Stimulated activated CD4-positive, alpha-beta T cell treated with anti-CD3 and anti-CD28 coated beads, Interleukin-1b, Interleukin-23, amount 100 ng/mL, for 4 hours (primary cell): ENCODE results near the gene EIF2B2.

ENCODE experiments used
- DNase-seq, 2 donors: peaks; one replicate each; pipeline ENCODE4 v3.0.0-alpha.2; 2020; ENCODE audit warnings: low read depth in 2 of 2

Gene EIF2B2

DNA sequence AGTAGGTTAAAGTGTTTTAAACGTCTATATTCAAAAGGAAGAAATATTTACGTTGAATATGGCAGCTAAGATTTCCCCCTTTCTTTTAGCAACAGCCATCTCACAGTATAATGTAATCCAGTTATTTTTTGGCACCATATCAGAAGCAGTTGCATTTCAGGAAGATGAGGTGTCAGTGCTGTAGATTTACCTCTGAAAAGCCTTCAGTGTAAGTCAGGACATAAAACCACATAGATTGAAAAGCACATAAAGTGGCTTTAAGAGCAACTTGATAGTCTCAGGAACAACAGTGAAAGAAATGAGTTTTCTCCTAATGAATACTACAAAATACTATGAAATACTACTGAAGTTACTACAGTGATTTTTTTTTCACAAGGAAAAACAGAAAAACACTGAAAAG, 41.6 kb downstream of the EIF2B2 start:
- DNase-seq: no peak

DNA sequence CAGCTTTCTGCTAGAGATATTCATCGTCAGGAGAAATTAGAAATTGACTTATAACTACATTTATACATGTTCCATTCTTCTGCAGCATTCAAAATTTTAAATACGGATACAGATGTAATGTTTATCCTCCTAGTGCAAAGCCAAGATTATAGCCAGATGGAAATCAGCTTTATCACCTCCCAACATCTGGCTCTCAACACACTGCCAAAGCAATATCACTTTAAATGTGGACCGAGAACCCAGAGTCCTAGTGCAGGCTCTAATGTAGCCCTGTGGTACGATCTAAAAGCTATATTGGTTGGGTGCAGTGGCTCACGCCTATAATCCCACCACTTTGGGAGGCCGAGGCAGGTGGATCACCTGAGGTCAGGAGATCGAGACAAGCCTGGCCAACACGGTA, 42.0 kb downstream of the EIF2B2 start:
- no peak for DNase-seq

DNA sequence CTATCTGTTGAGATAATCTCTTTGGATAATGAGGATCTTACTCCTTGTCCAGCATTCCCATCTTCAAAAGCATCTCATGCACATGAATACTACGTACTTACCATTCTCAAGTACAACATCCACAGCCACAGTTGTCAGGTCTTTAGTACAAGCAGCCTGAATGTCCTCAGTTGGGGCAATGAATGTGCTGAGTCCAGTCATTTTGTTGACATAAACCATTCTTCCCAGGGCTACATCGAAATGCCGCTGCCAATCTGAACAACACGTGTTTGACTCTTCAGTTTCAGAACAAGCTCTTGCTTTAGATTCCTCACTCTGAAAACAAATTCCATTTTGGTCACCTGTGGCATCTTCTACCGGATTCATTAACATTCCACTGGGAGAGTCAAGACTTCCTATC, 43.6 kb downstream of the EIF2B2 start:
- no peak for DNase-seq

DNA sequence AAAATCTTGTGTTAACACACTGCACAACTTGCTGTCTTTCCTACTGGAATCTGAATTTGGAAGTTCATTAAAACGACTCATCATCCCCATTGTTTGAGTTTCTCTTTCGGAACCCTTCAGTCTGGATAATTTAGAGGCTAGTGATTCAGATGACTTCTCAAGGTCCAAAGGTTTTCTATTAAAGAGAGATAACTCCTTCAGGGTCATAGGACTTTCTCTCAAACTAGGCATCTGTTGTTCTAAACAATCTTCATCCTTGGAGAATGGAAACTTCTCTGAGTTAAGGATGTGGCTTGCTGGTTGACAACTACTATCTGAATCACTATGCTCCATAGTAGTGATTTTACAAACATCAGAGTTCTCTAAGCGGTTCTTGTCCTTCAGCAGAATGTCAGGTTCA, 44.2 kb downstream of the EIF2B2 start:
- DNase-seq: no peak

DNA sequence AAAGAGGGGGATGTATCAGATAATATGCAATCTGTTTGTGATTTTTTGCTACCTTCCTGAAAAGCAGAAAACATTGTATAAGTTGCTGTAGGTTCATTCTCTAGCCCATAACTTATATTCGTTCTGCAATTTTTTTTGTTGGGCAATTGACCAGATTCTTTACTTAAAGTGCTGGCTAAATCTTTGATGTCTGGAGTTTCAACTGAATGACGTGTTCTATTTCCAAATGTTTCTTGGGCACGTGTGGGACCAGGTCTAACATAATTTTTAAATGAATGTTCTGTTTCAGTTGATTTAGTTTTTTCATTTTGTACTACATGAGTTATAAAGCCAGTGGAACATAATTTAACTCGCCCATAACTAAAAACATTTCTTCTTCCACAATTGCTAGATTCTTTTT, 44.8 kb downstream of the EIF2B2 start:
- no peak for DNase-seq

DNA sequence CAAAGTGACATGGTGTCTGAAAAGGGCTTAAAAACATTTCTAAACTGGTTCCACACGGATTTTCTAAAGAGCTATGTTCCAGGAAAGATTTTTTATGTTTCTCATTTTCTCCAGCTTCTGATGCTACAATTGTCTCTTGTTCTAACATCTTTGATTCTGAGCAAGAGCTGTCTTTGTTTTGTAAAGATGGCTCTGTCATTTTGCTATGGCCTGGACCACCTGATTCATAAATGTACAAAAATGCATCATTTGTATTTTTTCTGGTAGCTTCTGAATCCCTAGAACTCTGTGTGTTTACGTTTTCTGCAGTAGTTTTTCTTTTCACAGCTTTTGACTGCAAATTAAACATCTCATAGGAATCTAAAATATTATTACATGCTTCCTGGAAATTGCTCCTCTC, 45.4 kb downstream of the EIF2B2 start:
- DNase-seq: no peak

DNA sequence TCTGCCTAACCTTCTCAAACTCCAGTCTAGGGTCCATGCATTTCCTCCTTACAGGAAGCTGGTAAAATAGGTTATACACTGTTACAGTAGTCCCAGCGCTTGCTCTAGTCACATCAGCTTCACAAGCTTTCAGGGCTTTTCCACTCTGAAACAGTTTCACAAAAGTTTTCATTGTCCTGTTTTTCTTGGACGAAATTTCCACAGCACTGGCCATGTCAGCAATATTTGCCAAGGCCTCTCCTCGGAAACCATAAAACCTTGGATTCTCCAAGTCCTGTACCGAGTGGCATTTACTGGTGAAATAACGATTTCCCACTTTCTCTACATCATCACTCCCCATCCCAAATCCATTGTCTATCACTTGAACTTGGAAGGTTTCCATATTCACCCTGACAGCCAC, 46.4 kb downstream of the EIF2B2 start:
- no peak for DNase-seq

DNA sequence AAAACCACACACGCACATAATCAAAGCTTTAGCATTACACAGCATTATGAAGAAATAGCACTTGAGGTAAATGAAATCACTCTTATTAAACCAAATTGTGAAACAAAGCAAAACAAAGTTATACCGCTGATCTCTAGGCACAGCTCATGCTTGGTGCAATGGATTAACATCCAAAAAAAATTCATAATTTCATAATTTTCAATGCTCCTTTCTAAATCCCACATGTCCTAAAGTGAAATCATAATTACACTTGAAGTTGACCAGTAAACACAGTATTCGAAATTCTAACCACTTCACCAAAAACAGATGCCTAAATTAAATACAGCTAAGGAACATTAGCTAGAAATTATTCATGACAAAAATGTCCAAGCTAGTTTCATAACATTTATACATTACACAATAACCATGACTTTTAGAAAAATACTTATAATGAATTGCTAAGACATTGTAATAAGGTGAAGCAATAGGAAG, 47.0 kb downstream of the EIF2B2 start:
- no peak for DNase-seq

DNA sequence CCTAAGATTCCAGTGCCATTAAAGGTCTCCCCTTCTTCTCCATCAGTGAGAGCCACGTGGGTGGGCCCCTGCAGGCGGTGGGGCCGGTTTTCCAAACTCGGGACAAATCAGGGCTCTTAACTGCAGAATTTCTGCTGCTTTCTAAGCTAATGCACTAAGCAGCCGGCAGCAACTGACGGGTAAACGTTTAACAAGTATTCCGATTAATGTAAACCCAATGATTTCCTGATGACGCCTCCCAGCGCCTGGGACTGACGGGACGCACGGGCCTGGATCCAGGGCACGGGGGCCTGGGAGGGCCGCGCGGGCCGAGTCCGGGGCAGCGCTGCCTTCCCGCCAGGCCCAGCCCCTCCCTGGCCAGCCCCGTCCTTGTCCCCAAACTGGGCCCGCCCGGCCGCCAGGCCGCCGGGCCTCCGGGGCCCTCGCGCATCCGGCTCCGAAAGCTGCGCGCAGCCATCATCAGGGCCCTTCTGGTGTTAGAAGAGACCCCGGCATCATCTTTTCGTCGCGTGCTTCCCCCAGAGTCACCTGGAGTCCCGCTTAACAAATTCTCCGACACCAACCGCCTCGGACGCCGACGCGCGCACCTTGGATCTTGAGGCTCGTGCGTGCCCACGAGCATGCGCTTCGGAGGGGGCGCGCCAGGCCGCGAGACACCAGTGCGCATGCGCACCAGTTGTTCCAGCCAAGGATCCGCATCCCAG, 48.3 kb downstream of the EIF2B2 start, which contains the start of gene MLH3:
TSS of gene MLH3 (minus strand) at position 616 of the 704 bp plus-strand sequence. CDS start 1,812 bp downstream, outside the sequence.
- peak; percentile 73 to 76 for DNase-seq

DNA sequence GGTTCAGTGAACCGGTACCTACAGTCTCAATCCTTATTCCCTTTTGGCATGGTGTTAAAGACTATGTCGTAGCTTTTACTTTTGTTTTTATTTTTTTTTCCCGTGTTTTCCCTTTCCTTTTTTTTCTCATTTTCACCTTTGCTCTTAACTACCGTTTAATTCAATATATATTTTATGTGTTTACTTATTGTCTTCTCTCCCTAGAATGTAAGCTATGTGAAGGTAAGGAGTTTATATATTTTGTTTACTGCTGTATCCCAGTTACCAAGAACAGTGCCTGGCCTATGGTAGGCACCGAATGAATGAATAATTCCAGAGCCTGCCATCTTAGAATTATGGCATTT, 48.8 kb downstream of the EIF2B2 start:
- no peak for DNase-seq

DNA sequence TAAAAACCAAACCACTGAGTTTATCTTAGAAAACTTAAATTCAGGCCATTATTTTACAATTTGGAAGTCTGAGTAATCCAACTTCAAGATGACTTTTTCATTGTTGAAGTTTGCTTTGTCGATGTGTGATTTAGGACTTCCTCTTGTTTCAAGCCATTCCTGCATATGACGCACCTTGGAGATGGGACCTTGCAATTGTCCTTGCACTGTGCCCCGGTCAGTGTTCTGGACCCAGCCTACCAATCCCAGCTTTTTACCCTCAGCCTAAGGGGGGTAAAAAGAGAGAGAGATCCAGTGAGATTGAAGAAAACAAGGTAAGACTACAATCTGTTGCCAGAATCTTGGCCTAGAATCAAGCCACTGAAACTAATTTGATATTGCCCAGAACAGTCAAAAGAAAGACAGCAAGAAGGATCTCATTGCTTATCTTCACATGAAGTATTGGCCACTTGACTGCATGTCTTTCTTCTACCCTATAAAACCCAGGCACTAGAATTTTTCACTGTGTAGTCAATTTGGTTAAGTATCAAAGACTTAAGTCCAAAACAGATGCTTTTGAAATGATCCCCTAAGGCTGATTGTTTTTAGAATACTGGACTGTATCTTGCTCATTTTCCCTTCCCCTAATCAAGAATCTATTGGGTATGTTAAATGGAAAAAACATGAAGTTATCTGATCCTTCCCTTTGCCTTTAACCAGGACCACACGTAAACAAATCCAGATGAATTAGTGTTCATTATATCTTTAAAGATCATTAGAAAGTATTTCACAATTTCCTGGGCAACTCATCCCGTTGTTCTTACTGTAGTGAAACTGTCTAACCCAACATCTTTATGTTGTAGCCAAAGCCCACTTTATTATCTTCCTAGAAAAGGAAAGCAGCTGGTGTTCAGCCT, 50.9 kb downstream of the EIF2B2 start:
- DNase-seq: no peak

DNA sequence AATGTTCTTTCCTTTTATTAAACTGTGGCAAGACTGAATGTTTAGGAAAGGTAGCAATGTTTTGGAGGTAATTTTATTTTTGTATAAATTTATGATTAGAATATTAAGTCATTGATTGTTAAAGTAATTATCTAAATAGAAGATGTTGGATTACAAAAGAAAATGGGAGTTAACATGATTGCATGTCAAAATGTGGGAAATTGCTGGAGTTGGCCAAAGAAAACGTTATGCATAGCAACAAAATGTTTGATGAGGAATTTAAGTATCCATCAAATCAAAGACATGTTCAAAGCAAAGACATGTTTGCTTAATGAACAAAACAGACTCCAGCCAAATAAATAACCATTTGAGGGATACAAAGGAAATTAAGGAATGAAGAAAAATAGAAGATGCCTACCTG, 51.7 kb downstream of the EIF2B2 start:
- DNase-seq: no peak

DNA sequence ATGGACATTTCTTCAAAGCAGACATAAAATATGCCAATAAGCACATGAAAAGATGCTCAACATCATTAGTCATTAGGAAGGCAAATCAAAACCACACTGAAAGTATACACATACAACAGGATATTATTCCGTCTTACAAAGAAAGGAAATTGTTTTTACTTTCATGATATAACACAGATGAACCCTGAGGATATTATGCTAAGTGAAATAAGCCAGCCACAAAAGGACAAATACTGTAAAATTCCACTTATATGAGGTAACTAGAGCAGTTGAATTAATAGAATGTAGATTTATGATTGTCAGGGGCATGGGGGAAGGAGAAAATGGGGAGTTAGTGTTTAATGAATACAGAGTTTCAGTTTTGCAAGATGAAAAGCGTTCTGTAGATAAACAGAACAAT, 56.9 kb downstream of the EIF2B2 start:
- no peak for DNase-seq

DNA sequence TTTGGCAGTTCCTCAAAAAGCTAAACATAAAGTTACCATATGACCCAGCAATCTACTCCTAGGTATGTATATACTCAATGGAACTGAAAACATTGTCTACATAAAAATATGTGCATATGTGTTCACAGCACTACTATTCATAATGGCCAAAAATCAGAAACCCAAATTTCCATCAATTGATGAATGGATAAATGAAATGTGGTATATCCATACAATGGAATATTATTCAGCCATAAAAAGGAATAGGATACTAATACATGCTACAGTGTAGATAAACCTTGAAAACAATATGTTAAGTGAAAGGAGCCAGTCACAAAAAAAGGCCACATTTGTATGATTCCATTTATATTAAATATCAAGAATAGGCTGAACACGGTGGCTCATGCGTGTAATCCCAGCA, 57.7 kb downstream of the EIF2B2 start:
- no peak for DNase-seq
